ENCODE results near the gene ZNF282.

ZNF282 gene

DNA sequence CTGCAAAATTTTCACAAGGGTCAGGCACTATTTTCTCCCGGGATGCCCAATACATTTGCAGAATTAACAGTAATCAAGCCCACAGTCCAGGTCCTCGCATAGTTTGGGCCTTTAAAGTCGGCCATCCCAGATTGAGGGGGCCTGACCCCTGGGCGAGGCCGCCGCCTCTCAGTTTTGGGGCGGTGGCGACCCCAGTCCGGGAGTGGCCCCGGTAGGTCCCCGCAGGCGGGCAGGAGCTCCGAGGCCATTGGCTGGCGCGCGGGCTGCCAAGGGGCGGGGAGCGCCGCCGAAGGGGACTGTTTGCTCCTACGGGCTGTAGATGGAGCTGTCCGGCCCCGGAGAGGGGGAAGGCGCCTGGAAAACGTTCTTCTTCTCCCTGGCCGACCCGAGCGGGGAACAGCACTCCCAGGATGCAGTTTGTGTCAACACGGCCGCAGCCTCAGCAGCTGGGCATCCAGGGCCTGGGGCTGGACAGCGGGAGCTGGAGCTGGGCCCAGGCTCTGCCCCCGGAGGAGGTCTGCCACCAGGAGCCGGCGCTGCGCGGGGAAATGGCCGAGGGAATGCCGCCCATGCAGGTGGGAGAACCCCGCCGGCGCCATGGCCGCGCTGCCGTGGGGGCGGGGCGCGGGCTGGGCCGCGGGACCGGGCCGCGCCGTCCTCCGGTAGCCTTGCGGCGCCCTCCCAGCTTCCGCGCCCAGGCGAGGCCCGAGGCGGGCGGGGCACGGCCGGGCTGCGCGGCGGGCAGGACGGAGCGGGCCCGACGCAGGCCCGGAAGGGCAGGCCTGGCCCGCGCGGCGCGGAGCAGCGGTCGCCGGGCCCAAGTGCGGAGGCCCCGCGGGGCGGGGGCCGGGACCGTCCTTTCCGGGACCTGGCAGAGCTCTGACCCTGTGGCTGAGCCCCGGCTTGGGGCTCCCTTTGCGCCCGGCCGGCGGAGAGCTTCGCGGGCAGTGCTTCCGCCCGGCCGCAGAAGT lies at the start of gene ZNF282:
Gene ZNF282 (plus strand): TSS at position 367 of the 971 bp plus-strand sequence. CDS start 44 bp downstream, at position 411.
- DNase-seq (ENCODE audit: insufficient read length, low spot score) (peak; percentile 96), FAIRE-seq (peak; percentile 75)

GRCh38 chr7:149147072-149147751 lies 48.1 kb upstream of the ZNF282 start, which contains the start of gene ZNF398:
Gene ZNF398 (plus strand): TSS chr7:149147453. CDS start chr7:149147743, 290 bp downstream.
- FAIRE-seq: peak; percentile 73
- DNase-seq (ENCODE audit: insufficient read length, low spot score): peak; percentile 91

- no peak for FAIRE-seq
Measured at GRCh38 chr7:149147752-149148653, 47.3 kb upstream of the ZNF282 start.

DNA sequence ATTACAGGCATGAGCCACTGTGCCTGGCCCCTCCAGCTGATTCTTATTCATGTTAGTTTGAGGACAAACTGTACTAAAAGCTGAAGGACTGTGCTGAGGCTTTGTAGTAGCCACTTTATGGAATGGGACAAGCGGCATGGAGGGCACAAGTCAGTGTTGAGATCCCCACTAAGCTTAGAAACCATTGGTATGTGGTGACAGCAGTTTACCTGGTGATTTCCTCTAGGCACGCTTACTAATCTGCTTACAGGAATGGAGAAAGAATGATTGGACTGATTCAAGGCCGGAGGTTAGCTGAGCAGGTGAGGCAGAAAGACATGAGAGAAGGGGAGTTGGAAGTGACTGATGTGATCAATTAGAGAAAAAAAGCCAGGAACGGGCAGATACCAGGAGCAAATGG lies 44.4 kb upstream of the ZNF282 start:
- no peak for DNase-seq (ENCODE audit: insufficient read length, low spot score)
- FAIRE-seq: no peak

More at GRCh38 chr7:149147752-149148653, 47.3 kb upstream of the ZNF282 start:
- peak; percentile 57 for DNase-seq (ENCODE audit: insufficient read length, low spot score)

GRCh38 chr7:149153346-149153745 lies 42.0 kb upstream of the ZNF282 start:
- DNase-seq (ENCODE audit: insufficient read length, low spot score): no peak
- no peak for FAIRE-seq

DNA sequence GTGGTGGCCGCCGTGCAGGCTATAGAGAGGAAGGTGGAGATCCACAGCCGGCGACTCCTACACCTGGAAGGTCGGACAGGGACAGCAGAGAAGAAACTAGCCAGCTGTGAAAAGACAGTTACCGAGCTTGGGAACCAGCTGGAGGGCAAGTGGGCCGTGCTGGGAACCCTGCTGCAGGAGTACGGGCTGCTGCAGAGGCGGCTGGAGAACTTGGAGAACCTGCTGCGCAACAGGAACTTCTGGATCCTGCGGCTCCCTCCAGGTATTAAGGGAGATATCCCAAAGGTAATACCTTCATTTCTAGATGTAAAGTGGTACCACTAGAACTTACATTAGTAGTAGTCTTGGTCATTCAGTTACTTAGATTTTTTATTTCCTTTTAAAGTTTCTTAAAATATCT lies 41.3 kb upstream of the ZNF282 start:
- DNase-seq (ENCODE audit: insufficient read length, low spot score) (no peak), FAIRE-seq (no peak)

- FAIRE-seq (no peak), DNase-seq (ENCODE audit: insufficient read length, low spot score) (no peak)
Measured at GRCh38 chr7:149156898-149157297, 38.4 kb upstream of the ZNF282 start.

DNA sequence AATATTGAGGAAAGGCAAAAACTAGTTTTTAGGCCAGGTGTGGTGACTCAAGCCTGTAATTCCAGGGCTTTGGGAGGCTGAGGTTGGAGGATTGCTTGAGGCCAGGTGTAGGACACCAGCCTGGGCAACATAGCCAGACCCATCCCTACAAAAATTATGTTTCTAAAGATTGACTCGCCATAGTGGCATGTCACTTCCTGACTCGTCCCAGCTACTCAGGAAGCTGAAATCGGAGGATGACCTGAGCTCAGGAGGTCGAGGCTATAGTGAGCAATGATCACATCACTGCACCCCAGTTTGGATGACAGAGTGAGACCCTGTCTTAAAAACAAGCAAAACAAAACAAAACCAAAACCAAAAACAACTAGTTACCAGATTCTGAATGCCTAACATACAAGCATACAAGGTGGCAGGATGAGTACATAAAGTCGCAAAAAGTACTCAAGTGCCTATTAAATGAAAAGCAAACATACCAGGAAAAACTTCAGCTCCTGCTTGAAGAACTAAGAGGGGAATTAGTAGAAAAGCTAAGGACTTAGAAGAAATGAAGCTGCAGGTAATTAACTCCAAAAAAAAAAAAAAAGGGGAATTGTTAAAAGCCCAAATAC lies 34.0 kb upstream of the ZNF282 start:
- FAIRE-seq: no peak
- DNase-seq (ENCODE audit: insufficient read length, low spot score): no peak

GRCh38 chr7:149166142-149166541 lies 29.2 kb upstream of the ZNF282 start:
- no peak for FAIRE-seq
- DNase-seq (ENCODE audit: insufficient read length, low spot score): no peak

GRCh38 chr7:149166630-149167352 lies 28.6 kb upstream of the ZNF282 start:
- DNase-seq (ENCODE audit: insufficient read length, low spot score) (no peak), FAIRE-seq (no peak)

DNA sequence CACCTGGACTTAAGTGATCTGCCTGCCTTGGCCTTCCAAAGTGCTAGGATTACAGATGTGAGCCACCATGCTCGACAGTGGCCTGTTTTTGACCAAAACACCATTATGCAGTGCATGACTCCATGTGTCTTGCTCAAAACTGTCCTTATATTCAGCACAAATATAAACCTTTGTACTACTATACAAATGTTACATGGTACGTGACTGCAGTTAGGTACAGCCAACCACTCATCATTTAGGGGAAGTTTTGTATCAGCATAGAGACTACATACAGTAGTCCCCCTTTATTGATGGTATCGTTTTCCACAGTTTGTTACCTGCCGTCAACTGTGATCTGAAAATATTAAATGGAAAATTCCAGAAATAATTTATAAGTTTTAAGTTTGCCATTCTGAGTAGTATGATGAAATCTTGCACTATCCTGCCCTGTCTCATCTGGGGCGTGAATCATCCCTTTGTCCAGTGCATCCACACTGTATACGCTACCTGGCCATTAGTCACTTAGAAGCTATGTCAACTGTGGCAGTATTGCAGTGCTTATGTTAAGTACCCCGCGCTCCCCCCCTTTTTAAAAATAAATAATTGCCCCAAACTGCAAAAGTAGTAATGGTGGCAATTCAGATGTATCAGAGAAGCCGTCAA lies 23.3 kb upstream of the ZNF282 start:
- FAIRE-seq: no peak
- no peak for DNase-seq (ENCODE audit: insufficient read length, low spot score)

GRCh38 chr7:149172534-149172920 lies 22.8 kb upstream of the ZNF282 start:
- DNase-seq (ENCODE audit: insufficient read length, low spot score) (no peak), FAIRE-seq (no peak)

DNA sequence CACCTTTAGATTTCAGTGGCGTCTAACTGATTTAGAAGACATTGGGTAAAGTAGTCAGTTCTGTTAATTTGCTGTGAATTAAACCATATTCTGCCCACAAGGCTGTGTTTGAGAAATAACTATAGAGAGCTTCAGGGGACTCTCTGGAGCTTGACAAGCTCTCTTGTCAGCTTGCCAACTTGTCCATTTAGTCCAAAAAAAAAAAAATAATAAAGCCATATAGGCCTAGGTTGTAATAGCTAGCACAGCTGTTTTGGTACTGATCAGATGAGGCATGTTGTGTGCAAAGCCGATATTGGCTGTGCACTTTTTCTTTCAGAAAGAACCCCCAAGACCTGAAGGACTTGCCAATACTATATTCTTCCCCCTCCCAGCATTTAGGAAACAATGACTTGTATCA lies 20.2 kb upstream of the ZNF282 start:
- DNase-seq (ENCODE audit: insufficient read length, low spot score): no peak
- FAIRE-seq: no peak

DNA sequence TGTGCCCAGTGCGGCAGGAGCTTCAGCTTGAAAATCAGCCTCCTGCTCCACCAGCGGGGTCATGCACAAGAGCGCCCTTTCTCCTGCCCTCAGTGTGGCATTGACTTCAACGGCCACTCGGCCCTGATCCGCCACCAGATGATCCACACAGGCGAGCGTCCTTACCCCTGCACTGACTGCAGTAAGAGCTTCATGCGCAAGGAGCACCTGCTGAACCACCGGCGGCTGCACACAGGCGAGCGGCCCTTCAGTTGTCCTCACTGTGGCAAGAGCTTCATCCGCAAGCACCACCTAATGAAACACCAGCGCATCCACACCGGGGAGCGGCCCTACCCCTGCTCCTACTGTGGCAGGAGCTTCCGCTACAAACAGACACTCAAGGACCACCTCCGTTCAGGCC lies 16.1 kb upstream of the ZNF282 start:
- DNase-seq (ENCODE audit: insufficient read length, low spot score): no peak
- no peak for FAIRE-seq

- no peak for FAIRE-seq
- no peak for DNase-seq (ENCODE audit: insufficient read length, low spot score)
Measured at GRCh38 chr7:149180722-149181449, 14.5 kb upstream of the ZNF282 start.

DNA sequence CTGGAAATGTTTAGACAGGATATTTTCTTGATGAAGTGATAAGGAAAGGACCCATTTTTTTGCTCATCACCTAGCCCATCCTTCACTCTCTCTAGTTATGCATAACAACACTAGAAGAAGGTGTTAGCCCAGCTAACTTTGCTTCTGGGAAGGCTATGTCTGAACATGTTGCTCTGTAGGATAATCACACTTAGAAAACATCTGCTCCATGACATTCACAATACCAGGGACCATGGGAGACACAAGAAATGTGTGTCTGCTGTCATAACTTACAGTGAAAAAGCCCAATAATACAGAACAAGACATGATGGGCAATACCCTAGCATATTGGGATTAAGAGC lies 13.9 kb upstream of the ZNF282 start:
- FAIRE-seq (no peak), DNase-seq (ENCODE audit: insufficient read length, low spot score) (no peak)

- DNase-seq (ENCODE audit: insufficient read length, low spot score) (no peak), FAIRE-seq (no peak)
Measured at GRCh38 chr7:149184274-149184673, 11.1 kb upstream of the ZNF282 start.

DNA sequence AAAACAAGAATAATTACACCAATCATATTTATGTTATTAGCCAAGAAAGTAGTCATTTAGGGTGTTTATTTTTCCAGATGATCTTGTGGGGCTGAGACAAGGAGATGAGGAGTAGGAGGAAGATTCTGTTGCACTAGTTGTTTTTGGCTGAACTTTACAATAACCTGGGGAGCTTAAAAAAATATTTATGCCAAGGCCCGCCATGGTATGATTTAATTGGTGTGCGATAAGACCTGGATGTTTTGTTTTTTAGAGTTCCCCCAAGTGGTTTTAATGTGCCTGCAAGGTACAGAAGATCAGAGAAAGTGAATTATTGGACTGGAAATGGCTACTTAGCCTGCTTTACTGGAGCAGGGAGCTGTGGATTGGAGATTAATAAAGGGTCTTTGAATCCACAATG lies 7.1 kb upstream of the ZNF282 start:
- DNase-seq (ENCODE audit: insufficient read length, low spot score) (no peak), FAIRE-seq (no peak)

All from GM19239 (cell line).